Nephron (organoid): ENCODE measurements around the gene GOLIM4.

Experiments
- H3K27ac Mint-ChIP-seq, 3 experiments: 2 replicates each; pipeline ENCODE4 v1.8.0; 2020; ENCODE audit warnings: mixed read lengths in 3 of 3, mild to moderate bottlenecking in 2 of 3, moderate library complexity in 1 of 3
- H3K27me3 Mint-ChIP-seq: 2 replicates; pipeline ENCODE4 v1.8.0; 2021; ENCODE audit warnings: low read depth, mild to moderate bottlenecking, moderate library complexity, mixed read lengths
- H3K36me3 Mint-ChIP-seq: 2 replicates; pipeline ENCODE4 v1.8.0; 2020; ENCODE audit warnings: low read depth, mixed read lengths
- H3K4me1 Mint-ChIP-seq: 2 replicates; pipeline ENCODE4 v1.8.0; 2020; ENCODE audit warnings: mixed read lengths
- H3K4me3 Mint-ChIP-seq, 3 experiments: 2 replicates each; pipeline ENCODE4 v1.8.0; 2020; ENCODE audit warnings: mild to moderate bottlenecking in 3 of 3, mixed read lengths in 3 of 3, moderate library complexity in 2 of 3
- H3K9me3 Mint-ChIP-seq: 2 replicates; pipeline ENCODE4 v1.8.0; 2020; ENCODE audit warnings: mixed read lengths
- TF ChIP-seq, protein P1 (sequence below), 3 experiments: fragments of 200-600 bp; sonication (generic); IDR thresholded peaks; one replicate each; pipeline ENCODE4 v1.5.0; 2021; ENCODE audit warnings: antibody characterized with exemption in 3 of 3; ENCODE audit not compliant: unreplicated experiment in 3 of 3

GOLIM4 gene

DNA sequence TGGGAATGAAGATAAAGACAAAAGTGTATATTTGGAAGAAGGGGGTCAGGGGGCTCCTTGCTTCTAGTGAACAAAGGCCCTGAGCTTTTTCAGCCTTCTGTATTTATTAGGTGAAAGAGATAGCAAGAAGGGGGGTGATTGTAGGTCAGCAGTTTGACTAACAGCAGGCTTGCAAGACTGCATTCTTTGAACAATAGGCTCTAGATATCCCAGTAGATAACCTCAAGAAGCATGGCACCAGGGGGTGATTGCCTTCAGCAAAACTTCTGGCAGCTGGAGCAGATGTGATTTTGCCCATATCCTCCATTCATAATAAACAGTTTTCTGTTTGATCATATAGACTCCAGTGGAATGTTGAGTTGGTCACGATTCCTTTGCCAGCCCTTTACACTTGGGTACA lies 31.7 kb upstream of the GOLIM4 start:
- H3K36me3 Mint-ChIP-seq = no peaks in the 10 kb centered on the region
- TF ChIP-seq, protein P1, sequence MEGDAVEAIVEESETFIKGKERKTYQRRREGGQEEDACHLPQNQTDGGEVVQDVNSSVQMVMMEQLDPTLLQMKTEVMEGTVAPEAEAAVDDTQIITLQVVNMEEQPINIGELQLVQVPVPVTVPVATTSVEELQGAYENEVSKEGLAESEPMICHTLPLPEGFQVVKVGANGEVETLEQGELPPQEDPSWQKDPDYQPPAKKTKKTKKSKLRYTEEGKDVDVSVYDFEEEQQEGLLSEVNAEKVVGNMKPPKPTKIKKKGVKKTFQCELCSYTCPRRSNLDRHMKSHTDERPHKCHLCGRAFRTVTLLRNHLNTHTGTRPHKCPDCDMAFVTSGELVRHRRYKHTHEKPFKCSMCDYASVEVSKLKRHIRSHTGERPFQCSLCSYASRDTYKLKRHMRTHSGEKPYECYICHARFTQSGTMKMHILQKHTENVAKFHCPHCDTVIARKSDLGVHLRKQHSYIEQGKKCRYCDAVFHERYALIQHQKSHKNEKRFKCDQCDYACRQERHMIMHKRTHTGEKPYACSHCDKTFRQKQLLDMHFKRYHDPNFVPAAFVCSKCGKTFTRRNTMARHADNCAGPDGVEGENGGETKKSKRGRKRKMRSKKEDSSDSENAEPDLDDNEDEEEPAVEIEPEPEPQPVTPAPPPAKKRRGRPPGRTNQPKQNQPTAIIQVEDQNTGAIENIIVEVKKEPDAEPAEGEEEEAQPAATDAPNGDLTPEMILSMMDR (IDR thresholded peaks at IDR 0.05; ENCODE audit: unreplicated experiment in 3 of 3) = no peak
- no peak overlapping the region for H3K27ac Mint-ChIP-seq
- H3K9me3 Mint-ChIP-seq = peaks cover 22% of the 10 kb centered on the region
- peaks cover 3% of the 10 kb centered on the region for H3K27me3 Mint-ChIP-seq
- H3K4me3 Mint-ChIP-seq = no peak overlapping the region
- H3K4me1 Mint-ChIP-seq = peaks cover 12% of the 10 kb centered on the region

DNA sequence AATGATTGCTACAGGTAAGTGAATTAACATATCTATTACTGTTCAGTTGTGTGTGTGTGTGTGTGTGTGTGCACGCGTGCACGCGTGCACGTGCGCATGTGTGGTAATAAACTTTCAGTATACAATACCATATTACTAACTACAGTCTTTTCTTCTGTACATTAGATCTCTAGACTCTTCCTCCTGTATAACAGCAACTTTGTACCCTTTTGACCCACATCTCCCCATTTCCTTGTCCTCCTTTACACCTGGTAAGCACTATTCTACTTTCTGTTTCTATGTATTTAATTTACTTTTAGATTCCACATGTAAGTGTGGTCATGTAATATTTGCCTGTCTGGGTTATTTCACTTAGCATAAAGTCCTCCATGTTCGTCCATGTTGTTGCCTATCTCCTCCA lies 29.1 kb upstream of the GOLIM4 start:
- Mint-ChIP-seq H3K27me3 (no peaks in the 10 kb centered on the region), H3K27ac (no peak overlapping the region), H3K4me1 (peaks cover 21% of the 10 kb centered on the region), H3K9me3 (peaks cover 19% of the 10 kb centered on the region), H3K36me3 (no peaks in the 10 kb centered on the region), H3K4me3 (no peak overlapping the region)
- TF ChIP-seq, protein P1 (IDR thresholded peaks at IDR 0.05; ENCODE audit: unreplicated experiment in 3 of 3) = no peak

DNA sequence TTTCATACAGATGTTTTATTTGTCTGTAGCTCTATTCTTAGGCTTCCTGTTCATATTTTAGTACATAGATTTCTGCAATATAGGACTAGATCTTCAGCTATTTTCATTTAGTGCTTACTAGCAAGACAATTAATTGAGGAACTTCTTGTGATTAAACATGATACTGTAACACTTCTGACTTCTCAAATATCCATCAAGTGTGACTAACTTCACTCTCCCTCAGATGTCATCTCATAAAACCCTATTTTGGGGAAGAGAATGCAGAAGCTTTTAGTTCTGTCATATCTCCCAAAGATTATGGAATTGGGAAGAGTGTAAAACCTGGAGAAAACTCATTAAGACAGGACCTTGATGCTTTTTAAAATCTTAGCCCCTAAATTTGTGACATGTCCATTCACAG lies 28.6 kb upstream of the GOLIM4 start:
- Mint-ChIP-seq H3K36me3 (no peaks in the 10 kb centered on the region), H3K27ac (no peak overlapping the region)

DNA sequence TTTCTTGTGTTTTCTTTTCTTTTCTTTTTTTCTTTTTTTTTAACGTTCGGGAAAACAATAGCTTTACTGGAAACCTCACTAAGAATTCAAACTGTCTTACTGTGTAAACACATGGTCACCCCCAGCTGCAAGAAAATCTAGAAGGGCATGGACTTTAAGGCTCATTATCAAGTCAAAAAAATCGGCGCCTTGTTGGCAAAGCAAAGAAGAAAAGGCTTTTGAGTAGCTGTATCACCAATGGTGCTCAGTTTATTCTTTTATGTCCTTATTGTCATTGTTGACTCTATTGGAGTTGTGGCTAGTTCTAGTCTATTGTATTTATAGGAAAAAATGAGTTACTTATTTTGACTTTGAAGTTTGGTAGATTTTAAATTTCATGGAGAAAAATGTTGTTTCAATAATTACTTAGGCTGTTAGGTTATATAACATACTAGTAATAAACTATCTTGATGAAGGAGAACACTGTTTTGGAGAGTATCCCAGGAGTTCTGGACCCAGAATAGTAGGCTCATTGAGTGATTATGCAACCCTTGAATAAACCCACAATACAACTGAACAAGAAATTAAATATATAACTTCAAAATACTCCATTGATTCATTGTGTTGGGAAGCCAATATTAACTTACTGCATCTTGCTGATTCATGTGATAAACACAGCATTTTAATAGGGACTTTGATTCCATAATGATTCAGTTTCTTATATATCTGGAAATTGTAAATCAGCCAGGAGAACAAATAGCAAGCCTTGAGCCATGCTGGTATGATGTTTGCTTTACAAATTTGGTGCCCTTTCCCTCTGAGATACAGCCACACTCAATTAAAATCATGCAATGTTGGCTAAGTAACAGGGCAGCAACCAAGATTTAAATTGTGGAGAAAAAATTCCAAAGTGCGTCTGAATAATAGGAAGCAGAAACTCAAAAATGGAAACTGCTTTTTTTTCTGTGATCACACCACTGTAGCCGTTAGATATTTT lies 27.8 kb upstream of the GOLIM4 start:
- H3K4me3 Mint-ChIP-seq = no peak overlapping the region
- TF ChIP-seq, protein P1 (IDR thresholded peaks at IDR 0.05; ENCODE audit: unreplicated experiment in 3 of 3) = no peak
- peaks cover 29% of the 10 kb centered on the region for H3K4me1 Mint-ChIP-seq
- no peaks in the 10 kb centered on the region for H3K36me3 Mint-ChIP-seq
- H3K9me3 Mint-ChIP-seq = peaks cover 10% of the 10 kb centered on the region
- peak overlapping the region in 1 of 3 experiments; percentile 7 for H3K27ac Mint-ChIP-seq
- no peaks in the 10 kb centered on the region for H3K27me3 Mint-ChIP-seq

More for the DNA sequence above, 28.6 kb upstream of the GOLIM4 start:
- H3K4me1 Mint-ChIP-seq = peaks cover 24% of the 10 kb centered on the region
- no peaks in the 10 kb centered on the region for H3K27me3 Mint-ChIP-seq
- peaks cover 14% of the 10 kb centered on the region for H3K9me3 Mint-ChIP-seq
- TF ChIP-seq, protein P1 (IDR thresholded peaks at IDR 0.05; ENCODE audit: unreplicated experiment in 3 of 3) = no peak
- H3K4me3 Mint-ChIP-seq = no peak overlapping the region

DNA sequence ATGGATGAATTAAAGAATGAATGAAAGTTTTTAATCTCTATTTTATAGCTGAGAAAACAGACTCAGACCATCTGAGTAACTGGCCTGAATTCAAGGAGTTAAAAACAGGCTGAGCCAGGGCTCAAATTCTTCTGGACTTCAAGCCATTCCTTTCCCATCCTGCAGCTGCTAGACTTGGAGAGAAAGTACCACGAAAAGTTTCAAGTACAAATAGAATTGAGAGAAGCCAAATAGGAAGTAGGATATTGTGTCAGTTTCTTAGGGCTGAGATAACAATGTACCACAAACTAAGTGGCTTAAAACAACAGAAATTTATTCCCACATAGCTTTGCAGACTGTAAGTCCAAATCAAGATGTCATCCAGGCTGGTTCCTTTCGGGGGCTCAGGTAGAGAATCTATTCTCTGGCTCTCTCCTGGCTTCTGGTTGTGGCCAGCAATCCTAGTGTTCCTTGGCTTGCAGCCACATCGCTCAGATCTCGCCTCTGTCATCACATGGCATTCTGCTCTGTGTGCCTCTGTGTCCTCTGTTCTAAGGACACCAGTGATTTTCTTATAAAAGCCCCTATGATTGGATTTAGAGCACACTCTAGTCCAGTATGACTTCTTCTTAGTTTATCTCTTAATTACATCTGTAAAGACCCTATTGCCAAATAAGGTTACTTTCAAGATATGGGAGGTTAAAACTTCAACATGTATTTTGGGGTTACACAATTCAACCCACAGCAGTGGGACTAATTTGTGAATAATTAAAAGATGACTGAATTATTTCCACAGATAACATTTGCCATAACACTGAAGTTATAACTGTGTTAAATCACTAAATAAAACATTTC lies 25.7 kb upstream of the GOLIM4 start:
- H3K36me3 Mint-ChIP-seq = no peaks in the 10 kb centered on the region
- no peaks in the 10 kb centered on the region for H3K27me3 Mint-ChIP-seq
- H3K9me3 Mint-ChIP-seq = peaks cover 5% of the 10 kb centered on the region
- peaks cover 36% of the 10 kb centered on the region for H3K4me1 Mint-ChIP-seq
- peak overlapping the region in 1 of 3 experiments; percentile 58 for H3K27ac Mint-ChIP-seq
- H3K4me3 Mint-ChIP-seq = no peak overlapping the region
- TF ChIP-seq, protein P1 (IDR thresholded peaks at IDR 0.05; ENCODE audit: unreplicated experiment in 3 of 3) = no peak
